Activated naive CD4-positive, alpha-beta T cell treated with anti-CD3 and anti-CD28 coated beads, Interleukin-2, amount 50 U/mL, for 24 hours (primary cell): ENCODE measurements around the gene MAGEB1.

Source experiments
- H3K27ac Mint-ChIP-seq: one replicate; pipeline ENCODE4 v1.8.0; 2021; ENCODE audit warnings: mild to moderate bottlenecking, mixed read lengths
- H3K27me3 Mint-ChIP-seq: one replicate; pipeline ENCODE4 v1.8.0; 2021; ENCODE audit warnings: mixed read lengths
- H3K36me3 Mint-ChIP-seq: one replicate; pipeline ENCODE4 v1.8.0; 2021; ENCODE audit warnings: mixed read lengths
- H3K4me1 Mint-ChIP-seq: one replicate; pipeline ENCODE4 v1.8.0; 2021; ENCODE audit warnings: mixed read lengths
- H3K4me3 Mint-ChIP-seq: one replicate; pipeline ENCODE4 v1.8.0; 2021; ENCODE audit warnings: mild to moderate bottlenecking, mixed read lengths
- H3K9me3 Mint-ChIP-seq: one replicate; pipeline ENCODE4 v1.8.0; 2021; ENCODE audit warnings: mixed read lengths

MAGEB1 gene

DNA sequence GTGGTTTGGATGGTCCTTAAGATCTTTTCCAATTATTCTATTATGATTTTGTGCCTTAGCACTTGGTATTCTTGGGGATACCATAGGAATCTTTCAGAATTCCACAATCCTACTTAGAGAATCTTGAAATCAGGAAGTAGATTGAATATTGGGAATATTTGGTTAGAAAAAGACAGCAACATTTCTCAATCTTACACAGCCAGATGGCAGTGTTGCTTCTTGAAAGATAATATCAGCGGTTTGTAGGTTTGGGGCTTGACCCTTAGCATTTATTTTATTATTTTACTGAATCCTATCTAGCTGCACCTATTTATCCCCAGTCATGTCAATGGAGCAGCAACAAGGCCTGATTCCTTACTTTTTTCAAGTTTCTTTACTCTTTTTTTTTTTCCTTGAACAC, 28.6 kb downstream of the MAGEB1 start:
- no peak overlapping the region for H3K27ac Mint-ChIP-seq
- peaks cover 4% of the 10 kb centered on the region for H3K4me1 Mint-ChIP-seq
- no peaks in the 10 kb centered on the region for H3K9me3 Mint-ChIP-seq
- H3K4me3 Mint-ChIP-seq: no peak overlapping the region
- no peaks in the 10 kb centered on the region for H3K27me3 Mint-ChIP-seq
- H3K36me3 Mint-ChIP-seq: no peaks in the 10 kb centered on the region

DNA sequence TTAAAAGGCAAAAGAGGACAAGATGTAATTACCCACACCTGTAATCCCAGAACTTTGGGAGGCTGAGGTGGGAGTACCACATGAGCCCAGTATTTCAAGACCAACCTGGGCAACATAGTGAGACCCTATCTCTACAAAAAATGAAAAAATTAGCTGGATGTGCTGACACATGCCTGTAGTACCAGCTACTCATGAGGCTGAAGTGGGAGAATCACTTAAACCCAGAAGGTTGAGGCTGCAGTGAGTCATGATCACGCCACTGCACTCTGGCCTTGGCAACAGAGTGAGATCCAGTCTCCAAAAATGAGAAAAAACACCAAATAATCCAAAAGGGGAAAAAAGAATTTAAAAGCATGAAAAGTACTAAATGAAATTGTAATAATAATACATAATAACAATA, 31.4 kb downstream of the MAGEB1 start:
- Mint-ChIP-seq H3K4me3 (peak overlapping the region; percentile 23), H3K36me3 (no peaks in the 10 kb centered on the region), H3K27ac (no peak overlapping the region), H3K27me3 (no peaks in the 10 kb centered on the region), H3K9me3 (no peaks in the 10 kb centered on the region), H3K4me1 (peaks cover 4% of the 10 kb centered on the region)

DNA sequence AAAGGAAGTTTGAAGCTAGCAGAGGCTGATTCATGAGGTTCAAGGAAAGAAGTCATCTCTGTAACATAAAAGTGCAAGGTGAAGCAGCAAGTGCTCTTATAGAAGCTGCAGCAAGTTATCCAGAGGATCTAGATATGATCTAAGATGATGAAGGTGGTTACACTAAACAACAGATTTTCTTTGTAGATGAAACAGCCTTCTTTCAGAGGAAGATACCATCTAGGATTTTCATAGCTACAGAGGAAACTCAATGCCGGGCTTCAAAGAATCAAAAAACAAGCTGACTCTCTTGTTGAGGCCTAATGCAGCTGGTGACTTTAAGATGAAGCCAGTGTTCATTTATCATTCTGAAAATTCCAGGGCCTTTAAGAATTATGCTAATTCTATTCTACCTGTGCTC, 33.5 kb downstream of the MAGEB1 start:
- Mint-ChIP-seq H3K4me3 (no peak overlapping the region), H3K27me3 (no peaks in the 10 kb centered on the region), H3K9me3 (no peaks in the 10 kb centered on the region), H3K4me1 (peaks cover 4% of the 10 kb centered on the region), H3K36me3 (no peaks in the 10 kb centered on the region), H3K27ac (no peak overlapping the region)

DNA sequence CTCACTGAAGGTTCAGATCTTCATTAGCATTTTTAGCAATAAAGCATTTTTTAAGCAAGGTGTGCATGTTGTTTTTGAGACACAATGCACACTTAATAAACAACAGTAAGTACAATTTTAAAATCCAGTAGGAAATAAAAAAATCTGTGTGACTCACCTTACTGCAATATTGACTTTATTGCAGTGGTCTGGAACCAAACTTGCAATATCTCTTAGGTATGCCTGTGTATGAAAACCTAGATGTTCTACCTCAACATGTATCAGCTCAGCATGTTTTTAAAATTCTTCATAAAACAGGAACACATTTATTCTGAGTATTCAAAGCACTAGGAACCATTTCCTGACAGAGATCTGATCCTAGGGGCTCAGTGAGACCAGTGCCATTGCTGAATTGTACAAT, 35.6 kb downstream of the MAGEB1 start:
- no peaks in the 10 kb centered on the region for H3K36me3 Mint-ChIP-seq
- no peak overlapping the region for H3K27ac Mint-ChIP-seq
- H3K4me3 Mint-ChIP-seq: no peak overlapping the region
- H3K9me3 Mint-ChIP-seq: no peaks in the 10 kb centered on the region
- H3K27me3 Mint-ChIP-seq: no peaks in the 10 kb centered on the region
- peaks cover 4% of the 10 kb centered on the region for H3K4me1 Mint-ChIP-seq

GRCh38 chrX:30283456-30284200, 36.7 kb downstream of the MAGEB1 start:
- Mint-ChIP-seq H3K27me3 (no peaks in the 10 kb centered on the region), H3K4me1 (peaks cover 4% of the 10 kb centered on the region), H3K36me3 (no peaks in the 10 kb centered on the region), H3K4me3 (no peak overlapping the region), H3K9me3 (no peaks in the 10 kb centered on the region), H3K27ac (no peak overlapping the region)

DNA sequence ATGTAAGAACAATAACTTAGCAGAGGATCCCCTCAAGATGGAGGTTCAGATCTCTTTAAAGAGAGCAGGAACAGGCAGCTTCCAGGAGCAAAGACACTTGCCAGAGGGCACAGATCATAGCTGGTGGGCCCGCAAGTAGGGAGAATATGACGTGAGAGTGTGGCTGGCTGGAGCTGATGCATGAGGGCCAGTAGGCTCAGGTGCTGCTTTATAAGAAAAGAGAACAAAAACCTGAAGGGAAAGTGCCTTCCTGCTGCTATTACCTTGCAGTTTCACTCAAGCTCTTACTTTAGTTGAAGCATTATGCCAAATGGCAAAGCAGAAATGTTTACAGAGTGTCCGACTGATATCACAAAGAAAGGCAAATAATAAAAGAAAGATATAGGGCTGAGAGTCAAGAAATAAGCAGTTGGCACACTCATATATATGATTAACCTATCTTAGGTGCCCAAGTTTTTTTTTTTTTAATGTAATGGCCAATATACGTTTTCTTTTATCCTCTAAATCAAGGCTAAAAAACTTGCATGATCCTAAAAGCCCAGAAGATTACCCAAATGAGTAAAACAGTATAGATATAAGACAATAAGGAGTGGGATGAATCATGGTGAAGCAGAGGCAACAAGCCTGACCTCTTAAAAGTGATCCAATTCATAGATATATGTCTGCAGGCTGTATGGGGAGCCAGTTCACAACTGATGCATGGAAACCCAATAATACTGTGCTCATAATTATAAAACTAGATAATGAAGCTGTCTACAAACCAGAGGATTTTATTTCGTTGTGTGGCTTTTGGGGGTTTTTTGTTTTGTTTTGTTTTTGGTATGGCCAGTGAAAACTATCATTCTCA, 49.7 kb downstream of the MAGEB1 start:
- Mint-ChIP-seq H3K27me3 (no peaks in the 10 kb centered on the region), H3K4me1 (no peaks in the 10 kb centered on the region), H3K4me3 (no peak overlapping the region), H3K36me3 (no peaks in the 10 kb centered on the region), H3K27ac (no peak overlapping the region), H3K9me3 (no peaks in the 10 kb centered on the region)

- Mint-ChIP-seq H3K27me3 (no peaks in the 10 kb centered on the region), H3K4me1 (no peaks in the 10 kb centered on the region), H3K9me3 (no peaks in the 10 kb centered on the region), H3K27ac (no peak overlapping the region), H3K36me3 (no peaks in the 10 kb centered on the region), H3K4me3 (no peak overlapping the region)
Observed at GRCh38 chrX:30301208-30301607, 54.3 kb downstream of the MAGEB1 start.
